ENCODE results near the gene KIZ.

- TF ChIP-seq, protein P1, sequence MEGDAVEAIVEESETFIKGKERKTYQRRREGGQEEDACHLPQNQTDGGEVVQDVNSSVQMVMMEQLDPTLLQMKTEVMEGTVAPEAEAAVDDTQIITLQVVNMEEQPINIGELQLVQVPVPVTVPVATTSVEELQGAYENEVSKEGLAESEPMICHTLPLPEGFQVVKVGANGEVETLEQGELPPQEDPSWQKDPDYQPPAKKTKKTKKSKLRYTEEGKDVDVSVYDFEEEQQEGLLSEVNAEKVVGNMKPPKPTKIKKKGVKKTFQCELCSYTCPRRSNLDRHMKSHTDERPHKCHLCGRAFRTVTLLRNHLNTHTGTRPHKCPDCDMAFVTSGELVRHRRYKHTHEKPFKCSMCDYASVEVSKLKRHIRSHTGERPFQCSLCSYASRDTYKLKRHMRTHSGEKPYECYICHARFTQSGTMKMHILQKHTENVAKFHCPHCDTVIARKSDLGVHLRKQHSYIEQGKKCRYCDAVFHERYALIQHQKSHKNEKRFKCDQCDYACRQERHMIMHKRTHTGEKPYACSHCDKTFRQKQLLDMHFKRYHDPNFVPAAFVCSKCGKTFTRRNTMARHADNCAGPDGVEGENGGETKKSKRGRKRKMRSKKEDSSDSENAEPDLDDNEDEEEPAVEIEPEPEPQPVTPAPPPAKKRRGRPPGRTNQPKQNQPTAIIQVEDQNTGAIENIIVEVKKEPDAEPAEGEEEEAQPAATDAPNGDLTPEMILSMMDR (IDR thresholded peaks at IDR 0.05; ENCODE audit: borderline replicate concordance, extremely low read depth, low read length, poor library complexity, severe bottlenecking), result no peak
- TF ChIP-seq EZH2 (IDR thresholded peaks at IDR 0.05; ENCODE audit: borderline replicate concordance, low read depth, low read length, severe bottlenecking), result no peak
Observed at GRCh38 chr20:21291026-21291425, 165.1 kb downstream of the KIZ start.

Data from DND-41 (cell line).